Upper lobe of right lung (tissue), 1 donor: Measurements from ENCODE around the gene SLC9A2. TPM values are rescaled to one million over a fixed set of nuclear protein-coding genes. Genes with fewer than 3 reads are reported as not detected.

Experiments
- ATAC-seq: fragments of 200-7000 bp; cut with Tn5 transposase; one replicate; pipeline ENCODE4 v1.9.1; 2020; ENCODE audit warnings: mild to moderate bottlenecking, moderate library complexity
- DNase-seq: peaks from one replicate; pipeline ENCODE4 v3.0.0-alpha.2; 2020
- H3K27ac ChIP-seq: fragments of 200-600 bp; one replicate; pipeline ENCODE4 v1.8.0; 2022
- H3K27me3 ChIP-seq: fragments of 200-600 bp; one replicate; pipeline ENCODE4 v1.8.0; 2022; ENCODE audit warnings: mild to moderate bottlenecking
- H3K36me3 ChIP-seq: fragments of 200-600 bp; one replicate; pipeline ENCODE4 v1.8.0; 2022
- H3K4me1 ChIP-seq: fragments of 200-600 bp; one replicate; pipeline ENCODE4 v1.8.0; 2022
- H3K4me3 ChIP-seq: fragments of 200-600 bp; one replicate; pipeline ENCODE4 v1.8.0; 2022; ENCODE audit warnings: mild to moderate bottlenecking
- H3K9me3 ChIP-seq: fragments of 200-600 bp; one replicate; pipeline ENCODE4 v1.8.0; 2022
- intact Hi-C: fragments of 100-400 bp; cut with DNase I; formaldehyde crosslinking; loops from one replicate; pipeline ENCODE4 v1.11.0; 2022
- total RNA-seq: library from RNA; stranded (reverse); fragmentation: NEBNext Ultra II Directional; extraction: Animal tissue kit (Norgen Biotek cat#: 25700); gene quantifications from one replicate; pipeline ENCODE4 v1.2.1, GENCODE V29; 2021
- TF ChIP-seq, protein P1 (sequence below): fragments of 200-600 bp; IDR thresholded peaks from one replicate; pipeline ENCODE4 v1.8.0; 2022; ENCODE audit warnings: antibody characterized with exemption
- donor health status: DM: no; HTN: yes; CAD: no; lungs with severe emphysema.

Gene SLC9A2
- total RNA-seq, 1 donor from 2014 or later = 0.58 TPM

DNA sequence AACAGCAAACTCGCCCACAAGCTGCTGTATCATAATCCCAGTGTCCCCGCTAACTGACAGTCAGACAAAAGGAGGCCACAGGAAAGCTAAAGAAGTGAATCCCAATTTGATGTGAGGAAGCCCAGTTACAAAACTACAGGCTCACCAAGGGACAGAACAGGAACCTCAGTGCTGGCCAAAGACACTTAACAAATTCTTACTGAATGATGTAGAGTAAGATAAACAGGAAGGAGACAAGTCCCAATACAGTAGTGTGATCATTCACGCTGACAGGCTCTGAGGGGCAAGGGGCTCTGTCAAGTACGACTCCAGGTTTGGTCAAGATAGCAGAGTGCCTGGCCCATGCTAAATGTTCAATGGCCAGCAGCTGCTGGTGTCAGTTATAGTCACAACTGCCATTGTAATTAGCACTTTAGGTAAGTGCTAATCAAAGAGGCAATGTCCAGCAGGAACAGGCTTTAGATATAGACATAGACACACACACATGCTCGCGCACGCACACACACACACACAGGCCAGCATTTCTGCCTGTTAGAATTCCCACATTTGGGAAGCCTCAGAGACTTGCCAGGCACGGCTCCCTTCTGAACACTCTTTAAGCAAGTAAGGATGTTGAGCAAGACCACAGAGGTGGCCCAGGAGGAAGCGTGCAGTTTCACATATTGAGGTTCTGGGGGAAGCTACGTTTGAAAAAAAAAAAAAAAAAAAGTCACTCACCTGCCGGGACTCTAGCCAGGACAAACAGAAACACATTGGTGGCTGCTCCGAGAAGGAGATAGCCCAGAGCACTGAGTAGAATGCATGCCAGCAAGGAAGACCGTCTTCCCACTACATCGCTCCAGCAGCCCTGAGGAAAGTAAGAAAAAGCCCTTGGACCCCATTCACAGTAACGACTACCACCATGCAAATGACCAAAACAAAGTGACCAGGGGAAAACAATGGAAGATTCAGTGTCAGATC lies 107.1 kb downstream of the SLC9A2 start:
- H3K4me3 ChIP-seq = no peak overlapping the region
- peaks cover 61% of the 10 kb centered on the region for H3K36me3 ChIP-seq
- no peak overlapping the region for H3K27ac ChIP-seq
- TF ChIP-seq, protein P1, sequence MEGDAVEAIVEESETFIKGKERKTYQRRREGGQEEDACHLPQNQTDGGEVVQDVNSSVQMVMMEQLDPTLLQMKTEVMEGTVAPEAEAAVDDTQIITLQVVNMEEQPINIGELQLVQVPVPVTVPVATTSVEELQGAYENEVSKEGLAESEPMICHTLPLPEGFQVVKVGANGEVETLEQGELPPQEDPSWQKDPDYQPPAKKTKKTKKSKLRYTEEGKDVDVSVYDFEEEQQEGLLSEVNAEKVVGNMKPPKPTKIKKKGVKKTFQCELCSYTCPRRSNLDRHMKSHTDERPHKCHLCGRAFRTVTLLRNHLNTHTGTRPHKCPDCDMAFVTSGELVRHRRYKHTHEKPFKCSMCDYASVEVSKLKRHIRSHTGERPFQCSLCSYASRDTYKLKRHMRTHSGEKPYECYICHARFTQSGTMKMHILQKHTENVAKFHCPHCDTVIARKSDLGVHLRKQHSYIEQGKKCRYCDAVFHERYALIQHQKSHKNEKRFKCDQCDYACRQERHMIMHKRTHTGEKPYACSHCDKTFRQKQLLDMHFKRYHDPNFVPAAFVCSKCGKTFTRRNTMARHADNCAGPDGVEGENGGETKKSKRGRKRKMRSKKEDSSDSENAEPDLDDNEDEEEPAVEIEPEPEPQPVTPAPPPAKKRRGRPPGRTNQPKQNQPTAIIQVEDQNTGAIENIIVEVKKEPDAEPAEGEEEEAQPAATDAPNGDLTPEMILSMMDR = no peak
- no peaks in the 10 kb centered on the region for H3K4me1 ChIP-seq
- ATAC-seq = peak; percentile 77
- H3K9me3 ChIP-seq = no peaks in the 10 kb centered on the region
- intact Hi-C loops = no loop called here
- no peak for DNase-seq
- no peaks in the 10 kb centered on the region for H3K27me3 ChIP-seq

DNA sequence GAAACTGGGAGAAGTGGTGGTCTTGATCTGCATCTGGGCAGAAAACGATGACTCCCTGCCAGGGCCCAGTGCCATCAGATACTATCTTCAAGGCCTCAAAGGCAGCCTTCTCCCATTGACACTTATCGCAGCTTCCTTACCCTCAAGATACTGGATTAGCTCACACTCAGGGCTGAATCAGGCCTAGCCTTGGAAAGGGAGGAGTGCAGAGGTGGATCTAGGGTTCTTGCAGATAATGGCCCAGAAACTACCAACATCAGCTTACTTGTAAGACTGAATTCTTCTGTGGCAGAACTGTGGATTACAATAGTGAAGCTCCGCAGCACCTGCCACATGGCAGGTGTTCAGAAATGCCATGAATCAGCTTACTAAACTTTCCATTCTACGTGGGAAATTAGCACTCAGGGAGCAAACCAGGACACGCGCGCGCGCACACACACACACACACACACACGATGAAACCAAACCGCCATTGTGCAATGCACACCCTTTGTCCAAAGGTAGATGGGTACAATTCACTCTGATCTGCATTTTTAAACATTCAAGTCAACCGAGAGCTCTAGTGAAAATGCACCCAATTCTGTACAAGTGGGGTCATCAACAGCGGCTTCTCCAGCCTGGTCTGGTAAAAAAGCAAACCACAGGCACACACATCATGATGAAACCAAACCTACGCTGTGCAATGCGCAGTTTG lies 116.2 kb downstream of the SLC9A2 start:
- H3K4me1 ChIP-seq = peaks cover 9% of the 10 kb centered on the region
- H3K27me3 ChIP-seq = no peaks in the 10 kb centered on the region
- TF ChIP-seq, protein P1 = no peak
- DNase-seq (no peak), ATAC-seq (peak; percentile 32)
- intact Hi-C loops = no loop called here
- no peaks in the 10 kb centered on the region for H3K9me3 ChIP-seq
- peak overlapping the region; percentile 86 for H3K4me3 ChIP-seq
- H3K36me3 ChIP-seq = peaks cover 9% of the 10 kb centered on the region
- no peak overlapping the region for H3K27ac ChIP-seq

DNA sequence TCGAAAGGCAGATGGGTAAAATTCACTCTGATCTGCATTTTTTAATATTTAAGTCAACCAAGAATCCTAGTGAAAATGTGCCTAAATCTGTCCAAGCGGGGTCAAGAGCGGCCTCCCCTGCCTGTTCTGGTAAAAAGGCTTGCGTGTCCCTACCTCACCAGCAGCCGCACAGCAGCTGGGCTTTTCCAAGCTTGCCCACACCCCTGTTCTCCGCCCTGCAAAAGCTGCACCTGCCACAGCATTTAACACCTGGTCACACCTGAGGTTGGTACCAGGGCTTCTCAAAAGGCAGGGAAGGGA lies 116.7 kb downstream of the SLC9A2 start:
- Histone ChIP-seq H3K27me3 (no peaks in the 10 kb centered on the region), H3K27ac (peak overlapping the region; percentile 79), H3K4me1 (peaks cover 9% of the 10 kb centered on the region), H3K36me3 (peaks cover 5% of the 10 kb centered on the region), H3K9me3 (no peaks in the 10 kb centered on the region), H3K4me3 (peak overlapping the region; percentile 86)
- ATAC-seq (peak; percentile 64), DNase-seq (no peak)
- intact Hi-C loops = no loop called here
- TF ChIP-seq, protein P1 = no peak

DNA sequence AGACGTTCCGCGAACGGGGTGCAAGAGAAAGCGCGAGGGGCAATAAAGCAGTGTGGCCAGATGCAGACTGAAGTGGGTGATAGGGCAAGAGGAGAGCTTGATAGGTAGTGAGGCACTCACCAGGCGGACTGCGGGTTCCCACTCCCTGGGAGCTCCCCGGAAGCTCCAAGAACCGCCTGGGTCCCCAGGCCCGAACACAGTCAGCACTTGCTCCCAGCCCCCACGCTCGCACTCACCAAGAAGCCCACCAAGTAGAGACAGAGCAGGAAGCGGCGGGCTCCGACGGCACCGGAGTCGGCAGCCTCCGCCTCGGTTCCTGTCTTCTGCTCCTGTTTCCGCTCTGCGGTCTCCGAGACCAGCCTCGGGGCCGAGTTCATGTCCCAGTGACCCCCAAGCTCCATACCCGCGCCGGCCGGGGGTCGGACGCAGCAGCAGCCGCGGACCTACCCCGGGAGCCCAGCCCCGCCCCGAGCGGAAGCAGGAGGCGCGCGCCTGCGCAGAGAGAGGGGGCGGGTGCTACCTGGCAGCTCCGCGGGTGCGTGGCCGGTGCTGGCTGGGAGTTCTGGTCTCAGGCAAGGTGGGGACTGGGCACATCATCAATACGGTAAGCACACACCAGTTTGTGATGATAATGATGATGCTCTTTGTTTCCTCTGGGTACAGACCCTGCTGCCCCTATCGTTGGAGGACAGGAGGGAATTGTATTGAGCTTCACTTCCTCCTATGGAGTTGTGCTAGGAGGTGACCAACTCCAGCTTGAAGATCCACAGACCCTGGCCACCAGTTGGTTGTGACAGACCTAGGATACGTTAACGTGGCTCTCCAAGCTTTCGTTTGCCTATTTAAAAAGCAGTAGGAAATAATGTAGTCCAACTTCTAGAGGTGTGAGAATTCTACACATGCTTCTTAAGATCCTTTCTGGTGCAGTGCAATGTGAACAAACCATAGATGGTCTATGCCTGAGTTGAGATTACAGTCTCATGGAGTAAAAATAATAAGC lies 117.4 kb downstream of the SLC9A2 start:
- intact Hi-C loops = no loop called here
- peak; percentile 97 for ATAC-seq
- peaks cover 9% of the 10 kb centered on the region for H3K4me1 ChIP-seq

DNA sequence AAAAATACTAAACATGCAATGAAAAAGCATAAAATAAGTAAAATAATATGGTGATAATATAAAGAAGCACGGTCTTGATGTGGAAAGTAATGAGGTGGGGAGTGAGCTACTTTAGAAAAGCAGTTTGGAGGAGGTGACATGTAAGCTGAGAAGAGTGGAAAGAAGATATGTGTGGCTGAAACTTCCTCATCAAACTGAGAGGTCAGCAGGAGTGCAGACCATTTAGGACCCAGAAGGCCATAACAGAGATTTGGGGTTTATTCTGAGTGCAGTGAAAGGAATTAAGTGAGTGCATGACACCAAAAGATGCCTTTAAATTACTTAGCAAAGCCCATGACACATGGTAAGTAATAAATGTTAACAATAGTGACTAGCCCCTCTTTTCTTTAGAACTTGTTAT lies 118.1 kb downstream of the SLC9A2 start:
- Histone ChIP-seq H3K4me1 (peaks cover 9% of the 10 kb centered on the region), H3K27ac (no peak overlapping the region), H3K9me3 (no peaks in the 10 kb centered on the region), H3K4me3 (peak overlapping the region; percentile 86), H3K27me3 (no peaks in the 10 kb centered on the region), H3K36me3 (no peaks in the 10 kb centered on the region)
- TF ChIP-seq, protein P1 = no peak
- intact Hi-C loops = no loop called here
- no peak for DNase-seq
- no peak for ATAC-seq

More for the DNA sequence above, 117.4 kb downstream of the SLC9A2 start:
- DNase-seq = peak; percentile 94
- peak overlapping the region; percentile 79 for H3K27ac ChIP-seq
- no peaks in the 10 kb centered on the region for H3K9me3 ChIP-seq
- peak overlapping the region; percentile 86 for H3K4me3 ChIP-seq
- TF ChIP-seq, protein P1 = peak; percentile 3
- no peaks in the 10 kb centered on the region for H3K27me3 ChIP-seq
- no peaks in the 10 kb centered on the region for H3K36me3 ChIP-seq
